ENCODE results near the gene OR6C2.

DNA sequence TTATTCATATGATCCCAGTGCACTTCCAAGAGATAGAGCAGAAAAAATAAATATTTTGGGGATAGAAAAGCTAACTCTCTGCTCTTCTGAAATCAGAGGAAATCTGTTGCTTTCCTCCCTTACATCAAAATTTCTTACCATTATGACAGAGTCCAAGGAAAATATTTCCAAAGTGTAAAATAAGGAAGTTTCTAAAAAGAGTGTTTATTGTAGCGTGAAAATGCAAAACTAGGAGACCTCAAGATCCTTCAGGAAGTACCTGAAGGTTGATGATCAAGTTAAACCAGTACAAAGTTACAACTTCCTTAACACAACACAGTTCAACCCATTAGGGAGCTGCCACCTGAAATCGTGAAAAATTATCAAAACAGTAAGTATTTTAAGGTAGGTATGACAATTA is at the start of gene OR6C2:
- no peak for TF ChIP-seq CBX5 (IDR thresholded peaks at IDR 0.05; ENCODE audit: low read depth, low read length)
- TF ChIP-seq RFX5 (IDR thresholded peaks at IDR 0.05; ENCODE audit: borderline replicate concordance, low read depth, low read length): no peak
